ENCODE measurements around the gene GLI3.

GLI3 gene

DNA sequence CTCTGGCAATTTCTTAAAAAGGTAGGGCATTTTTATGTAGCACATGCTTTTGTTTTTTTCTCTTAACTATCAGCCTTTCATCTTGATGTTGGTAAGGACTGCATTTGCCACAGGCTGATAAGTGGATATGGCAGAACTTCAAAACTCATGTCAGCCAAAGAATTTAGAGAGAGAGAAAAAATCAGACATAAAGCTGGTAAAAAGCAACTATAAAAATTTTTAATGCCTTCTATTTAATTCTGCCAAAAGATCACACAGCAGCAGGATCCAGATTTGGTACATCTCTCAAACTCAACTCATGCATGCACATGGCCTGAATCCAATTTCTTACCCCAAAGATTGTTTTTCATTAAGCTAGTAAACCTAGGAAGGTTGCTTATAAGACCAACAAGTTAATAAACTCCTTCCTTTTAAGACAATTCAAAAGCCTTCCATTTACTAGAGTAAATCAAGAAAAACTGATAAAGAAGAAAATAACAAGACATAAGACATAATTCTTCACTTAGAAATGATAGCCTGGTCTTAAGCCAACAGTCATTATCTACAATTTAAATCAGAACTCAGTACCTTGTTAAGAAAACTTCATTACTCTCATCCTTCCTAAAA is 69.3 kb downstream of the GLI3 start:
- H3K27ac ChIP-seq (ENCODE audit: low read length): no peak overlapping the region
- no peaks in the 10 kb centered on the region for H3K36me3 ChIP-seq (replicated peaks; ENCODE audit: insufficient read depth, low read length)
- H2AFZ ChIP-seq (ENCODE audit: low read length): no peak overlapping the region
- H3K27me3 ChIP-seq (replicated peaks; ENCODE audit: insufficient read depth, low read length): no peaks in the 10 kb centered on the region
- H3K4me3 ChIP-seq (ENCODE audit: low read length): no peak overlapping the region
- H3K9ac ChIP-seq (ENCODE audit: low read length): no peak overlapping the region
- no peaks in the 10 kb centered on the region for H3K79me2 ChIP-seq (ENCODE audit: low read length)
- no peak overlapping the region for H3K4me2 ChIP-seq (ENCODE audit: low read depth, low read length)
- no peaks in the 10 kb centered on the region for H3K9me3 ChIP-seq (replicated peaks; ENCODE audit: insufficient read depth, low read length)
- H3F3A ChIP-seq (ENCODE audit: insufficient read depth, low read length): no peaks in the 10 kb centered on the region
- DNase-seq: no peak
- H3K9me2 ChIP-seq (replicated peaks; ENCODE audit: insufficient read depth, low read length): no peaks in the 10 kb centered on the region
- peaks cover 5% of the 10 kb centered on the region for H3K4me1 ChIP-seq (ENCODE audit: low read length)
- TF ChIP-seq, protein P1, sequence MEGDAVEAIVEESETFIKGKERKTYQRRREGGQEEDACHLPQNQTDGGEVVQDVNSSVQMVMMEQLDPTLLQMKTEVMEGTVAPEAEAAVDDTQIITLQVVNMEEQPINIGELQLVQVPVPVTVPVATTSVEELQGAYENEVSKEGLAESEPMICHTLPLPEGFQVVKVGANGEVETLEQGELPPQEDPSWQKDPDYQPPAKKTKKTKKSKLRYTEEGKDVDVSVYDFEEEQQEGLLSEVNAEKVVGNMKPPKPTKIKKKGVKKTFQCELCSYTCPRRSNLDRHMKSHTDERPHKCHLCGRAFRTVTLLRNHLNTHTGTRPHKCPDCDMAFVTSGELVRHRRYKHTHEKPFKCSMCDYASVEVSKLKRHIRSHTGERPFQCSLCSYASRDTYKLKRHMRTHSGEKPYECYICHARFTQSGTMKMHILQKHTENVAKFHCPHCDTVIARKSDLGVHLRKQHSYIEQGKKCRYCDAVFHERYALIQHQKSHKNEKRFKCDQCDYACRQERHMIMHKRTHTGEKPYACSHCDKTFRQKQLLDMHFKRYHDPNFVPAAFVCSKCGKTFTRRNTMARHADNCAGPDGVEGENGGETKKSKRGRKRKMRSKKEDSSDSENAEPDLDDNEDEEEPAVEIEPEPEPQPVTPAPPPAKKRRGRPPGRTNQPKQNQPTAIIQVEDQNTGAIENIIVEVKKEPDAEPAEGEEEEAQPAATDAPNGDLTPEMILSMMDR (IDR thresholded peaks at IDR 0.05; ENCODE audit: low read length): no peak
- TF ChIP-seq EZH2phosphoT487 (IDR thresholded peaks at IDR 0.05; ENCODE audit: low read length): no peak
- TF ChIP-seq EZH2 (optimal IDR thresholded peaks at IDR 0.05; ENCODE audit: low read depth, low read length): no peak
- H4K20me1 ChIP-seq (ENCODE audit: insufficient read depth, low read length): no peaks in the 10 kb centered on the region

DNA sequence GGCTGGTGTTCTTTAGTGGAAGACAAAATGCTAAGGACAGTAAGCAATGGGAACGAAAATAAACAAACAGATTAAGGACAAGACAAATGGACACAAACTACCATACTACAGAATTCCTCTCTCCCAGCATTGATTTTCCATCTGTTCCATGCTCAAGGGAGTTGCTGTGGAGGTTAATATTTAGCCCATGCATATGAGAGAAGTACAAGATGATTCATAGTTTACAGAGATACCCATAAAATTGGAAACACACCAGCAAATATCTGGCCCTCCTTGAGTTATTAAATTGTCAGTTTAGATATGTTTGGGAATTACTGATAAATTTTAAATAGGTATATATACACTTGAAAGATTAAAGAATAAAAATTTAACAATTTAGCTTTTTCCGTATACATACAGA is 69.8 kb downstream of the GLI3 start:
- TF ChIP-seq EZH2 (optimal IDR thresholded peaks at IDR 0.05; ENCODE audit: low read depth, low read length): no peak
- TF ChIP-seq, protein P1 (IDR thresholded peaks at IDR 0.05; ENCODE audit: low read length): no peak
- TF ChIP-seq EZH2phosphoT487 (IDR thresholded peaks at IDR 0.05; ENCODE audit: low read length): no peak
- no peak for DNase-seq

DNA sequence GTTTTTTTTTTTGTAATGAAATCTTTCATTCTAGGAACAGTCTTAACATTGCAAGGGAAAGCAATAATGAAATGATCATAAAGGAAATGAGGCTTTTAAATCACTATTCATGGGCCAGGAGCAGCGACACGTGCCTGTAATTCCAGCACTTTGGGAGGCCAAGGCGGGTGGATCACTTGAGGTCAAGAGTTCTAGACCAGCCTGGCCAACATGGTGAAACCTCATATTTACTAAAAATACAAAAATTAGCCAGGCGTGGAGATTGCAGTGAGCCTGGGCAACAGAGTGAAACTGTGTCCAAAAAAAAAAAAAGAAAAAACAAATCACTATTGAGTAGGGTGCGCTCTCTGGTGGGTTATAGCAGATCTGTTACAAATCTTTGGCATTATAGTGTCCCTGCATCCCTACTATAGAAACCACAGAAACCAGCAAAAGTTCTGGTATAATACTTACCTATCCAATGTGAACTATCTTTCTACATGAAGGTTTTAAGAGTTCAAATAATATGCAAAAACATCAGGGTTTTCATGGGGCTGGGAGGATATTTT is 72.1 kb downstream of the GLI3 start:
- no peak overlapping the region for H3K4me2 ChIP-seq (ENCODE audit: low read depth, low read length)
- no peak for DNase-seq
- H3K9me2 ChIP-seq (replicated peaks; ENCODE audit: insufficient read depth, low read length): no peaks in the 10 kb centered on the region
- H3K9ac ChIP-seq (ENCODE audit: low read length): no peak overlapping the region
- H3K27ac ChIP-seq (ENCODE audit: low read length): no peak overlapping the region
- no peak overlapping the region for H2AFZ ChIP-seq (ENCODE audit: low read length)
- no peaks in the 10 kb centered on the region; the same call in 1 of the 2 replicates for H3K36me3 ChIP-seq (replicated peaks; ENCODE audit: insufficient read depth, low read length)
- H4K20me1 ChIP-seq (ENCODE audit: insufficient read depth, low read length): no peaks in the 10 kb centered on the region
- no peaks in the 10 kb centered on the region for H3K9me3 ChIP-seq (replicated peaks; ENCODE audit: insufficient read depth, low read length)
- H3K4me3 ChIP-seq (ENCODE audit: low read length): no peak overlapping the region
- no peaks in the 10 kb centered on the region for H3K79me2 ChIP-seq (ENCODE audit: low read length)
- H3F3A ChIP-seq (ENCODE audit: insufficient read depth, low read length): no peaks in the 10 kb centered on the region
- TF ChIP-seq EZH2phosphoT487 (IDR thresholded peaks at IDR 0.05; ENCODE audit: low read length) (no peak), EZH2 (optimal IDR thresholded peaks at IDR 0.05; ENCODE audit: low read depth, low read length) (no peak)
- TF ChIP-seq, protein P1 (IDR thresholded peaks at IDR 0.05; ENCODE audit: low read length): no peak
- H3K27me3 ChIP-seq (replicated peaks; ENCODE audit: insufficient read depth, low read length): no peaks in the 10 kb centered on the region
- H3K4me1 ChIP-seq (ENCODE audit: low read length): peaks cover 13% of the 10 kb centered on the region

More for the DNA sequence above, 69.8 kb downstream of the GLI3 start:
- Histone ChIP-seq H3K9me2 (replicated peaks; ENCODE audit: insufficient read depth, low read length) (no peaks in the 10 kb centered on the region), H3K79me2 (ENCODE audit: low read length) (no peaks in the 10 kb centered on the region), H3K27ac (ENCODE audit: low read length) (no peak overlapping the region), H3K36me3 (replicated peaks; ENCODE audit: insufficient read depth, low read length) (no peaks in the 10 kb centered on the region), H3K9ac (ENCODE audit: low read length) (no peak overlapping the region), H3K9me3 (replicated peaks; ENCODE audit: insufficient read depth, low read length) (no peaks in the 10 kb centered on the region), H2AFZ (ENCODE audit: low read length) (no peak overlapping the region), H3K27me3 (replicated peaks; ENCODE audit: insufficient read depth, low read length) (no peaks in the 10 kb centered on the region), H3F3A (ENCODE audit: insufficient read depth, low read length) (no peaks in the 10 kb centered on the region), H4K20me1 (ENCODE audit: insufficient read depth, low read length) (no peaks in the 10 kb centered on the region), H3K4me1 (ENCODE audit: low read length) (peaks cover 9% of the 10 kb centered on the region), H3K4me3 (ENCODE audit: low read length) (no peak overlapping the region), H3K4me2 (ENCODE audit: low read depth, low read length) (no peak overlapping the region)
